ENCODE results near the gene ANKRD53. TPM values are rescaled to one million over a fixed set of nuclear protein-coding genes. Genes with fewer than 3 reads are reported as not detected.
A peak's percentile ranks its signal among the peaks of the same experiment; 100 is the strongest.

ANKRD53 gene
- total RNA-seq, 1 donor from 2014 or later: 17.6 TPM

DNA sequence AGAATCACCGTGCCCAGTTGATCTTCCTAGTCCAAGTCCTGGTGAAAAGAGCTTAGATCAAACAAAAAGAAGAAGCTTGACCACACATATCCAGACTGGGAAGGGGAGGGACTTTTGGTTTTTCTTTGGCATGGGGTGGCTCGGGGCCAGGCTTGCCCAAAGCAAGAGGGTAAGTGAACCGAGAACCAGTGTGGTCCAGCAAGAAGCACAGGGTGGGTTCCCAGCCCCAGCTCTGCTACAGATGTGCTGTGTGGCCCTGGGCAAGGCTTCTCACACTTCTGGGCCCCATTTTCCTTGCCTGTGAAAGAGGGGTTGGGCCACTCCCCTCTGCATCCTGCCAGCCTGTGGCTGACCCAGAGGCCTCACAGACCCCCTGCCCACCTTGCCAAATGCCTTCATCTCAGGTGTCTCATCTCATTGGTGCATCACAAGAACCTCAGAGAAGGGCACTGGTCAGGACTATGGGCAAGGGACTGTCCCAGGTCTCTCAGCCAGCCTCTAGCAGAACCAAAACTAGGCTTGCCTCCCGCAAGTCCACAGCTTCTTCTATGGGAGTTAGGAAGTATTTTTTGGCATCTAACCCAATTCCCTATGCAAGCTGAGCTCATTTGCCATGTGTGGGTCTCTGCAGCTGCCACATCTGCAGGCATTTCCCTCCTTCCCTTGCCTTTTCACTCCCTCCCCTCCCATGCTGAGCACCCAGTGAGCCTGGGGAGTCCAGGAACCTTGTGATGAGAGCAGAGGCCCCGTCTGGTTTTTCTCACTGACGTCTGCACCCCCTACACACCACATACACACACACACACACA, 35.8 kb upstream of the ANKRD53 start:
- DNase-seq (ENCODE audit: low spot score): peak; percentile 37

GRCh38 chr2:70943205-70943871, 35.1 kb upstream of the ANKRD53 start:
- DNase-seq (ENCODE audit: low spot score): peak; percentile 87

DNA sequence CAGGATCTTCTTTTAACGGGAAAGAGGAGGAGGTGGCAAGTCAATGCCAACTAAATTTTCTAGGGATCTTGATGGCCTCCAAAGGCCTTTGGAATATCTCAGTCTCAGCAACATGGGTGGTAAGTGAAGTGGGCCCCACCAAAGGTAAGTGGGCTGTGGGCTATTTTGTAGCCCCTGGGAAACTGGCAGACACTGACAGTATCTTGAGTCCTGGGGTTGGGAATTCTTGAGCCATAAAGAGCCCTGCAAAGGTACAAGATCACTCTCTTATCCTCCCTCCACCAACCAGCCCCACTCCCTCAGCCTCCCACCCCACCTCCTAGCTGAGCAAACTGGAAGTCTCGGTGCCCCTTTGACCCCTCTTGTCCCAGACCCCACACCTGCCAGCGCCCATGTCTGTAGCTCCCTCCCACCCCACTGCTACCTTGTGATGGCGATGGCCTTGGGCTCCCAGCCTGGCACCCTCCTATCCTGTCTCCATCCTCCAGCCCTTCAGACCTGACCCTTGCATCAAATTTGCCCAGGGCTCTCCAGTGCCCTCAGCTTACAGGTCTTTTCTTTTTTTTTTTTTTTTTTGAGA, 34.2 kb upstream of the ANKRD53 start:
- peak; percentile 37 for DNase-seq (ENCODE audit: low spot score)

- no peak for DNase-seq (ENCODE audit: low spot score)
Measured at GRCh38 chr2:70946832-70947442, 31.5 kb upstream of the ANKRD53 start.

- DNase-seq (ENCODE audit: low spot score): peak; percentile 82
Measured at GRCh38 chr2:70947556-70948184, 30.8 kb upstream of the ANKRD53 start.

- DNase-seq (ENCODE audit: low spot score): peak; percentile 91
Measured at GRCh38 chr2:70948337-70949003, 30.0 kb upstream of the ANKRD53 start.

DNA sequence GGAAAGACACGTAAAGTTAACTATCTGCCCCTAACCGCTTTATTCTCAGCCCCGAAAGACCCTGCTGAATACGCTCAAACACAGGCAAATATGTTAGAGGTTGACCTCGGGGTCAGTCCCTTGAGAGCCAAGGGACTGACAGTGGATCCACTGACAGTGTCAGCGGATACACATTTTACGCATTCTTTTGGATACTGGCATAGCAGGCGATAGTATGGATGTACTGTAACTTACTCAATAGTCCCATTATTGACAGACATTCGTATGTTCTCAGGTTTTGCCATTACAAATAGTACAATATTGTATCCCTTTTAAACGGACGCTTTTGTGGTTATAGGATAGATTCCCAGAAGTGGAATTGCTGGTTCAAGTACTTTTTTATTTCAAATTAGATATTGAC, 29.3 kb upstream of the ANKRD53 start:
- DNase-seq (ENCODE audit: low spot score): no peak

DNA sequence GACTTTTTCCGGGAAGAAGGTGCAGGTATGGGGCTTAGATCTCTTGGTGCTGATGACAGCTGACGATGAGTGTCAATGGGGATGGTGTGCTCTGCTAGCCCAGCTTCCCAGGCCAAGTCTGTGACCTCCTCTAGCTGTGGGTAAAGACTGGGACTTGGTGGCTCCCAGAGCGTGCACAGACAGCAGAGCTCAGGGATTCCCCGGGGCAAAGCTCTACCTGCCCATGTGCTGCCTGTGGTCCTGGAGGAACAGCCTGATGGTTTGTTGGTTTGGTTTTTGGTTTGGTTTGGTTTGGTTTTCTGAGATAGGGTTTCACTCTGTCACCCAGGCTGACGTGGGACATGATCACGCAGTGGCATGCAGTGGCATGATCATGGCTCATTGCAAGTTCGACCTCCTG, 23.5 kb upstream of the ANKRD53 start:
- DNase-seq (ENCODE audit: low spot score): peak; percentile 51

DNA sequence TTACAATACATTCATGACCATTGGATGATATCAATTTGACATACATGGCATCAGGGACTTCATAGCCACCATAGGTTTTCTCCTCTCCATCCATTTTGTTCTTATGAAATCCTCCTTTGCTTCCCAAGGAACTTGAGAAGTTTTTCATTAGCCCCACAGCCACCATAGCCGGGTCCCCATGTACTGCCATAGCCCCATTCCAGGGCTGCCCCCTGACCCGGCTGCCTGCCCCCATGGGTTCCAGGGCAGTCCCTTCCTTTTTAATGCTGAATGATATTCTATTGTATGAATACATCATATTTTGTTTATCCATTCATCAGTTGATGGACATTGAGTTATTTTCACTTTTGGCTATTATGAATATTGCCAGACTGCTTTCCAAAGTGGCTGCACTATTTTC, 22.3 kb upstream of the ANKRD53 start:
- peak; percentile 67 for DNase-seq (ENCODE audit: low spot score)

DNA sequence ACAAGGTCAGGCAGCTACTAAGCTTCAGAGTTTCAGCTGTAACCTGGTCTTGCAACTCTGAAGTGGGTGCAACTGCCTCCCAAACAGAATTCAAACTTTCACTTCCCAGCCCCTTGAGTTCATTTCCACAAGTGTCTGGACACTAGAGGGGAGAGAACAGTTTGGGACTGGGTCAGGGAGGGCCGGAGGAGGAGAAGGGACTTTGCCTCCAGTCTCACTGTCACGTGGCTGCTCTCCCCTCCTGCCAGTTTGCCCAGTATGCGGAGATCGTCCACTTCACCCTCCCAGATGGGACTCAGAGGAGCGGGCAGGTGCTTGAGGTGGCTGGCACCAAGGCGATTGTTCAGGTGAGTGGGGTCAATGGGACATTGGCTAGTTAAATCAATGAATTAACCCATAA, 20.6 kb upstream of the ANKRD53 start:
- no peak for DNase-seq (ENCODE audit: low spot score)

- peak; percentile 39 for DNase-seq (ENCODE audit: low spot score)
Measured at GRCh38 chr2:70958759-70959158, 19.7 kb upstream of the ANKRD53 start.

- DNase-seq (ENCODE audit: low spot score): peak; percentile 47
Measured at GRCh38 chr2:70959271-70959761, 19.1 kb upstream of the ANKRD53 start.

- peak; percentile 81 for DNase-seq (ENCODE audit: low spot score)
Measured at GRCh38 chr2:70959851-70960832, 18.3 kb upstream of the ANKRD53 start.

DNA sequence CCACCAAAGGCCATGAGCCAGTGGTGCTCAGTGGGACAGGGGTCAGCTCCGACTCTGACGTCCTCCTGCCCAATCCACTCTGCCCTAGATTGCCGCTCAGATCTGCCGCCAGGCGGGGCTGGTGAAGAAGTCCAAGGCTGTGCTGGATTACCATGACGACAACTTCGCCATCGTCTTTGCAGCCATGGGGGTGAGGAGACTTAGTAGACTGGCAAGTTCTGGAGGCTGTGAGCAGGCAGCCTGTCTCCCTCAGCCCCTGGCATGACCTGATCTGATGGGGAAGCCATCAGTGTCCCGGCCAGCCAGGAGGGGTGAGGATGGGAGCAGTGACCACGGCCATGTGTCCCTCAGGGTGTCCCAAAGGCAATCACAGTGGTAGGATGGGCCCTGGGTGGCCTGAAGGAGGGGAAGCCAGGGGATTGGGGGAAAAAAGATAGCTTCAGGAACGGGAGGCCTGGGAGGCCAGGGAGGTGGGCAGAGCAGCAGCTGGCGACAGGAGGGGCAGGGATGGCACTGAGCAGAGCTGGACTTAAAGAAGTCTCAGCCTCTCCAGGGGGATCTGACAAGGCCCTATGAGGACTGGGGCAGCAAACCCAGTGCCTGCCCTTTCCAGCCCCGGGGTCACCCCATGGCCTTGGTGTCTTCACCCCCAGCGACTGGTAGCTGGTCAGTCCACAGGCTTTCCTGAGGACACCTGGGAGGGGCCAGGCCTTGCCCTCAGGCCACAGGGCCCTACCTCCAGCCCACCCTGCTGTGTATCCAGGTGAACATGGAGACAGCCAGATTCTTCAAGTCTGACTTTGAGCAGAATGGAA, 17.4 kb upstream of the ANKRD53 start:
- peak; percentile 85 for DNase-seq (ENCODE audit: low spot score)

GRCh38 chr2:70961648-70961994, 16.8 kb upstream of the ANKRD53 start:
- DNase-seq (ENCODE audit: low spot score): peak; percentile 47

DNA sequence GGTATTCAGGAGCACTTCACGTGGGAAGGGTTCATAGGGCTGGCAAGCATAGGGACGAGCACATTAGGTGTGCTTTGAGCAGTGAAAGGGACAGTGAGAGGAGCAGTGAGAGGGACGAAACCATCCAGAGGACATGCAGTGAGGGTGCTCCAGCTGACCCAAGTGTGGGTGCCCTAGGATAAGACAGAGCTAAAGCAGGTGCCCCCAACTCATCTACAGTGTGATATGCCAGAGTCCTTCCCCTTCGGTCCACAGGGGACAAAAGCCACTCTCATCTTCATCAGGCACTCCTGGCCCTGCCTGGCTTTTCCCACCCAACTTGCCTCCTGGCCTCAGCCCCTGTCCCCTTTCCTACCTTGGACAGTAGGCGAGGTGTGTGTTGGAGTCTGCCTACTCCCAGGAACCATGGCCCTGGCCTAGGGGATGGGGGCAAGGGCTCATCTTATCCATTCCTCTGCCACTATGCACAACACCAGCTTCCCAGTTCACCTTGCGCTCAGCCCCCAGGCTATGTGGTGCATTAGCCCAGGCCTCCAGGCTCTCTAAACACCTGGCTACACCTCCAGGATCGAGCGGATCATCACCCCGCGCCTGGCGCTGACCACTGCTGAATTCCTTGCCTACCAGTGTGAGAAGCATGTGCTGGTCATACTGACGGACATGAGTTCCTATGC, 16.1 kb upstream of the ANKRD53 start:
- peak; percentile 81 for DNase-seq (ENCODE audit: low spot score)

- peak; percentile 84 for DNase-seq (ENCODE audit: low spot score)
Measured at GRCh38 chr2:70962885-70963878, 15.2 kb upstream of the ANKRD53 start.
